CD4-positive, alpha-beta memory T cell (primary cell): Measurements from ENCODE around the gene KRT3. TPM values are rescaled to one million over a fixed set of nuclear protein-coding genes. Genes with fewer than 3 reads are reported as not detected.
A peak's percentile ranks its signal among the peaks of the same experiment; 100 is the strongest.
"Not testable (repeated sequence)": the region's sequence is repeated elsewhere in the genome, so short reads cannot be mapped to it uniquely, and the experiment has no call there.

ENCODE experiments used
- CTCF ChIA-PET: fragments of 350-600 bp; sonication (Branson Sonifier 250); formaldehyde crosslinking; loops from one replicate; lab custom pipeline; 2021; ENCODE audit warnings: inconsistent platforms; ENCODE audit not compliant: partially characterized antibody; lab: Charles Lee
- POLR2A ChIA-PET: fragments of 350-600 bp; sonication (Branson Sonifier 250); formaldehyde crosslinking; loops from one replicate; lab custom pipeline; 2021; ENCODE audit not compliant: partially characterized antibody; lab: Charles Lee
- DNase-seq, 5 donors: peaks; one replicate each; pipeline versions ENCODE4 v3.0.0 to v3.0.0-alpha.2; 2020 to 2022; ENCODE audit warnings: mixed read lengths in 1 of 5
- H3K27ac ChIP-seq: one replicate; pipeline ENCODE4 v1.7.0; 2013; ENCODE audit warnings: low read depth, low read length
- H3K27me3 ChIP-seq: 2 replicates; pipeline ENCODE4 v1.7.0; 2013; ENCODE audit warnings: mild to moderate bottlenecking, low read length, moderate library complexity; ENCODE audit not compliant: insufficient read depth
- H3K36me3 ChIP-seq: 2 replicates; pipeline ENCODE4 v1.7.0; 2013; ENCODE audit warnings: mild to moderate bottlenecking, low read length, moderate library complexity; ENCODE audit not compliant: insufficient read depth
- H3K4me1 ChIP-seq: 2 replicates; pipeline ENCODE4 v1.7.0; 2013; ENCODE audit warnings: mild to moderate bottlenecking, low read length, moderate library complexity; ENCODE audit not compliant: insufficient read depth
- H3K4me3 ChIP-seq, 2 donors: one replicate each; pipeline ENCODE4 v1.7.0; 2013; ENCODE audit warnings: low read length in 2 of 2, mild to moderate bottlenecking in 1 of 2
- H3K9me3 ChIP-seq, 2 donors: one replicate each; pipeline ENCODE4 v1.7.0; 2013; ENCODE audit warnings: low read length in 2 of 2, control low read depth in 1 of 2; ENCODE audit not compliant: control insufficient read depth in 1 of 2
- H3K27ac Mint-ChIP-seq, 7 donors: one replicate each; pipeline ENCODE4 v1.8.0; 2020 to 2021; ENCODE audit warnings: mixed read lengths in 7 of 7, mild to moderate bottlenecking in 6 of 7, inconsistent platforms in 3 of 7, moderate library complexity in 3 of 7
- H3K27me3 Mint-ChIP-seq, 2 donors: one replicate each; pipeline ENCODE4 v1.8.0; 2020 to 2021; ENCODE audit warnings: mixed read lengths in 2 of 2
- H3K36me3 Mint-ChIP-seq, 2 donors: one replicate each; pipeline ENCODE4 v1.8.0; 2020 to 2021; ENCODE audit warnings: mixed read lengths in 2 of 2, inconsistent platforms in 1 of 2, mild to moderate bottlenecking in 1 of 2
- H3K4me1 Mint-ChIP-seq, 4 donors: one replicate each; pipeline ENCODE4 v1.8.0; 2020 to 2021; ENCODE audit warnings: mixed read lengths in 4 of 4, mild to moderate bottlenecking in 1 of 4
- H3K4me3 Mint-ChIP-seq, 8 donors: one replicate each; pipeline ENCODE4 v1.8.0; 2020 to 2021; ENCODE audit warnings: mixed read lengths in 8 of 8, mild to moderate bottlenecking in 7 of 8, moderate library complexity in 6 of 8, inconsistent platforms in 3 of 8
- H3K9me3 Mint-ChIP-seq, 8 donors: one replicate each; pipeline ENCODE4 v1.8.0; 2020 to 2021; ENCODE audit warnings: mixed read lengths in 8 of 8, mild to moderate bottlenecking in 5 of 8, inconsistent platforms in 3 of 8, moderate library complexity in 1 of 8
- intact Hi-C: fragments of 100-400 bp; cut with micrococcal nuclease; formaldehyde crosslinking; loops from one replicate; pipeline ENCODE4 v1.15.1; 2023
- polyA plus RNA-seq, 2 donors: library from polyadenylated mRNA; unstranded; fragments of 300-500 nt; fragmentation: Illumina TruSeq; gene quantifications; one replicate each; pipeline ENCODE4 v1.2.3, GENCODE V29; 2021
- total RNA-seq, 2 experiments: library from RNA; stranded (reverse); gene quantifications; one replicate each; pipeline ENCODE4 v1.2.3, GENCODE V29; 2021

The KRT3 gene
- total and polyA plus RNA-seq, 4 experiments from 2014 or later, result not detected

DNA sequence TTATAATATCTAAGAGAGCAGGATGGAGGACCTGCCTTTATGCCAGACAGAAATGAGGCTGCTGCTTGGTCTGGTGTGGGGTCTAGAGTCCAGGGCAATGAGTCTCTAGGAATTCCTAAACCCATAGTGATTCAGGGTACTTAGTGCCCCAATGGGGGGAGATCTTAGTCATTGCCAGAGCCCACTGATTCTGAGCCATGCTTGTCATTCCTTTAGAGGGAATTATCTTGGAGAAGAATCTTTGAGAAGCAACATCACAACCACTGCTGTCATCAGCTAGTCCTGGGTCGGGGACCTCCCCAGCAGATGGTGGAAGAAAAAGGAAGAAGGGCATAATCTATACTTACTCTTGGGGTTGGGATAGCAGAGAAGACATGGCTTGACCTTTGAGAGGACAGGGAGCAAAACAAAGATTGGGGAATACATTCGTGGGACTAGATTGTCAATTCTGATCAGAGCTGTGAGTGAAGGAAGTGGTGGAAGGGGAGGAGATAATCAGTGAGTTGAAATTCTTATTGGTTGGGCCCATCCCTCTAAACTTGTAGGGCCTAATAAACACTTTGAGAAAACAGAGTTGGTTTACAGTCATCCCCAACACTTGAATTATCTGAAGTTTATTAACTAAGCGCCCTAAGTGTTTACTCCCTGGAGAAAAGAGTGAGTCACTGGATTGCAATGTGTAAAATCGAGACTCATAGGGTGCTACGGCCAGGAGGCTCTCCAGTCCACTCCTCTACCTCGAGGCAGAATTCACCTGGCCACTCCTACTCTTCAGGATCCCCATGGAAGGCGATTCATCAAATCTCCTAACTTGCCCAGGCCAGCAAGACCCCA, 3.0 kb upstream of the KRT3 start:
- H3K27ac Mint-ChIP-seq, result no peak overlapping the region
- no peak for DNase-seq
- POLR2A ChIA-PET, result no interaction called here

DNA sequence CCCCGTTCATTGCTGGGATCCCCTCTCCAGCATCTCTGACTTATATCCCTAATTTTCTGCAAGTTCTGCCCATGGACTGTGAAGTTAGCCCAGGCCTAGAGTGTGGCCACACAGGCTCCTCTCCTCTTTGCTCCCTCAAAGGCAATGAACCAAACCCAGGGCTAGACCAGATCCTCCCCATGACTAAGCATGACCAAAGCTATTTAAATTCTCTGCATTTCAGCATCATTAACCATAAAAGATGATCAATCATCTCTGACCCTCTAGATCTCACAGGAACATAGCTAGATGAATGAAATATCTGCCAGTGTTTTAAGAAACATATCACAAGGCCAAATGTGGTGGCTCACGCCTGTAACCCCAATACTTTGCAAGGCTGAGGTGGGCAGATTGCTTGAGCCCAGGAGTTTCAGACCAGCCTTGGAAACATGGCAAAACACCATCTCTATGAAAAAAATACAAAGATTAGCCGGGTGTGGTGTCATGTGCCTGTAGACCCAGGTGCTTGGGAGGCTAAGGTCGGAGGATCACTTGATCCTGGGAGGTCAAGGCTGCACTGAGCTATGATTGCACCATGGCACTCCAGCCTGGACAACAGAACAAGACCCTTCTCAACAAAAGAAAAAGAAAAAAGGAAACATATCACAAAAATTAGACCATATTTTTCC, 2.2 kb upstream of the KRT3 start:
- no peaks in the 10 kb centered on the region for H3K4me1 Mint-ChIP-seq
- no peaks in the 10 kb centered on the region for H3K4me1 ChIP-seq
- H3K9me3 Mint-ChIP-seq, result peaks cover 0 to 2% (median 0%) of the 10 kb centered on the region in 8 donors
- H3K4me3 ChIP-seq, result no peak overlapping the region
- no peak for DNase-seq
- no peaks in the 10 kb centered on the region for H3K27me3 ChIP-seq
- H3K36me3 Mint-ChIP-seq, result no peaks in the 10 kb centered on the region
- intact Hi-C loops, result no loop called here
- no peak overlapping the region for H3K27ac Mint-ChIP-seq
- CTCF ChIA-PET, result interaction anchor here (1.0 kb wide), 1 partner anchor 10 kb away, joined by 3 read pairs; no protein-coding TSS in a partner anchor
- H3K27ac ChIP-seq, result no peak overlapping the region
- H3K9me3 ChIP-seq, result no peaks in the 10 kb centered on the region
- H3K4me3 Mint-ChIP-seq, result no peak overlapping the region
- peaks cover 5 to 8% of the 10 kb centered on the region in 2 donors for H3K27me3 Mint-ChIP-seq
- H3K36me3 ChIP-seq, result no peaks in the 10 kb centered on the region
- POLR2A ChIA-PET, result no interaction called here

More for the DNA sequence above, 3.0 kb upstream of the KRT3 start:
- H3K27me3 Mint-ChIP-seq, result peaks cover 4 to 5% of the 10 kb centered on the region in 2 donors
- intact Hi-C loops, result no loop called here
- Histone ChIP-seq H3K27ac (no peak overlapping the region), H3K9me3 (no peaks in the 10 kb centered on the region), H3K36me3 (no peaks in the 10 kb centered on the region), H3K27me3 (no peaks in the 10 kb centered on the region), H3K4me3 (no peak overlapping the region), H3K4me1 (no peaks in the 10 kb centered on the region)
- H3K4me3 Mint-ChIP-seq, result no peak overlapping the region
- H3K9me3 Mint-ChIP-seq, result peaks cover 0 to 2% (median 0%) of the 10 kb centered on the region in 8 donors
- H3K36me3 Mint-ChIP-seq, result no peaks in the 10 kb centered on the region
- CTCF ChIA-PET, result interaction anchor here (1.0 kb wide), 1 partner anchor 9 kb away, joined by 3 read pairs; no protein-coding TSS in a partner anchor
- H3K4me1 Mint-ChIP-seq, result no peaks in the 10 kb centered on the region

DNA sequence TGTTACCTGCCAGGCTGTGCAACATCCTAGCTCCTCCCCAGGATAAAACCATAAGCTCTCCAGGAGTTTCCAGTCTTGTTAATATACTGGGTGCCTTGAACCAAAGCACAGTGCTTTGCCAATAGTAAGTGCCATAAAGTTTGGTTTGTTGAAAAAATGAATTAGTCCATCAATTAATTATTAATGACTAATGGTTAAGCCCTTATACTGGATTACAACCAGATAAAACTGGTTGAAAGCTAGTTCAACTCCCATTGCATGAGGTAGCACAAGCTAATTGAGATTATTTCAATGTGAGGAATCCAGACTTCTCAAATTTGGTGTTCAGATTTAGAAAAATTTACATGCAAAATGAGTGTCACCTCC, 1.6 kb upstream of the KRT3 start:
- Mint-ChIP-seq H3K36me3 (no peaks in the 10 kb centered on the region), H3K27me3 (peaks cover 5 to 8% of the 10 kb centered on the region in 2 donors), H3K4me3 (no peak overlapping the region), H3K9me3 (peaks cover 0 to 2% (median 0%) of the 10 kb centered on the region in 8 donors), H3K27ac (no peak overlapping the region), H3K4me1 (no peaks in the 10 kb centered on the region)
- H3K36me3 ChIP-seq, result no peaks in the 10 kb centered on the region
- no peak overlapping the region for H3K27ac ChIP-seq
- no peaks in the 10 kb centered on the region for H3K9me3 ChIP-seq
- H3K27me3 ChIP-seq, result no peaks in the 10 kb centered on the region
- ChIA-PET CTCF (no interaction called here), POLR2A (no interaction called here)
- no peaks in the 10 kb centered on the region for H3K4me1 ChIP-seq
- intact Hi-C loops, result no loop called here
- no peak for DNase-seq
- H3K4me3 ChIP-seq, result no peak overlapping the region

DNA sequence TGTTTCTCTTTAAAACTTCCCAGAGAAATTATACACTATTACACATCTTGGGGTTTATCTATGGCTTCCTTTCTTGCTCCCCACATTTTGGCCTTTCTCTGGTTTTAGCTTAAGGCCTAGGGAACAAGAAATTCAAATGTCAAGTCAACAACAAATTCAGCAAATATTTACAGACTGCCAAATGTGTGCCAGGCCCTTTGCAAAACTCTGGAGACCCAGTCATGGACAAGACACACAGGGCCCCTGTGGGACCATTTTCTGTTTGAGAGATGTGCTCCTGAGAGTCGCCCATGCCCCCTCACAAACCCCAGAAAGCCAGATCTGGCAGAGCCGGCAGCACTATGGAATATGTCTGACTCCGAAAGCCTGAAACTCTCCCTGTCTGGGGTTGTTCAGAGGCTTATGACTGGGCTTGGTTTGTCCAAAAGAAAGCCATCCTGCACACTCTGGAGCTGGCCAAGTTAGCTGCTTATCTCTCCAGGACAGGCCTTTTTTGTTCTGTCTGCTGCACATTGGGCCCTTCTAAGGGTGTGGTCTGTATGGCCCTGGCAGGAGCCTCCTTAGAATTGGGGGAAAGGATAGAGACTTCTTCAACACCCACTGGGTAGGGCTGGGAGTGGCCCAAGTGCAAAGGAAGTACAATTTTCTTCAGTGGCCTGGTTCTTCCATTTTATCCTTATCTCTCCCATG, 1.1 kb upstream of the KRT3 start:
- no peak overlapping the region for H3K27ac Mint-ChIP-seq
- POLR2A ChIA-PET, result no interaction called here
- Histone ChIP-seq H3K36me3 (no peaks in the 10 kb centered on the region), H3K27ac (no peak overlapping the region), H3K27me3 (no peaks in the 10 kb centered on the region), H3K4me1 (no peaks in the 10 kb centered on the region), H3K4me3 (no peak overlapping the region), H3K9me3 (no peaks in the 10 kb centered on the region)
- intact Hi-C loops, result no loop called here
- DNase-seq, result no peak
- H3K27me3 Mint-ChIP-seq, result peaks cover 3 to 8% of the 10 kb centered on the region in 2 donors
- no peaks in the 10 kb centered on the region for H3K4me1 Mint-ChIP-seq
- H3K9me3 Mint-ChIP-seq, result peaks cover 0 to 2% (median 0%) of the 10 kb centered on the region in 8 donors
- no peak overlapping the region for H3K4me3 Mint-ChIP-seq
- no peaks in the 10 kb centered on the region for H3K36me3 Mint-ChIP-seq
- CTCF ChIA-PET, result no interaction called here

DNA sequence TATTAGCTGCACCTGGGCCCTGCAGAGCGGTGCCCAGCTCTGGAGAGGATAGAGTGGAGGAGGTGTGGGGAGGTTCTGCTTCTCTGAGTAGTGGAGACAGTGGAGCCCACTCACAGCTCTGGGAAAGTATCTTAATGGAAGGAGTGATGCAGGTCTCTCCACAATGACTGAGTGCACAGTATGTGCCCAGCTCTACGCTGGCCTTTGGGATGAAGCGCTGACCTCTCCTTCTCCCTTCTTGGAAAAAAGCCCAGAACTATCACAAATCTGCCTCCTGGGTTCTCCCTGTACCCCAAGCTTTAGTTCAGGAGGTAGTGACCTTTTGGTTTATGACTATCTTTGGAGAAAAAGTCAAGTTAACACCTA, 495 bp upstream of the KRT3 start:
- no peaks in the 10 kb centered on the region for H3K4me1 Mint-ChIP-seq
- H3K36me3 ChIP-seq, result no peaks in the 10 kb centered on the region

GRCh38 chr12:52795332-52795674, 614 bp downstream of the KRT3 start:
- H3K27ac Mint-ChIP-seq, intact Hi-C loops, DNase-seq, H3K9me3 ChIP-seq, H3K4me3 ChIP-seq, H3K4me1 Mint-ChIP-seq, POLR2A ChIA-PET, H3K36me3 Mint-ChIP-seq, H3K36me3 ChIP-seq, H3K27me3 ChIP-seq, H3K27ac ChIP-seq, H3K9me3 Mint-ChIP-seq, CTCF ChIA-PET, H3K4me1 ChIP-seq: not testable (repeated sequence)
- Mint-ChIP-seq H3K27me3 (peaks cover 11 to 16% of the 10 kb centered on the region in 2 donors), H3K4me3 (peak overlapping the region in 1 of 8 donors; percentile 32)

More for the DNA sequence above, 495 bp upstream of the KRT3 start:
- Mint-ChIP-seq H3K27ac (no peak overlapping the region), H3K27me3 (peaks cover 5 to 11% of the 10 kb centered on the region in 2 donors), H3K4me3 (no peak overlapping the region), H3K9me3 (peaks cover 0 to 2% (median 0%) of the 10 kb centered on the region in 8 donors), H3K36me3 (no peaks in the 10 kb centered on the region)
- H3K4me1 ChIP-seq, result no peaks in the 10 kb centered on the region
- no peaks in the 10 kb centered on the region for H3K9me3 ChIP-seq
- H3K4me3 ChIP-seq, result no peak overlapping the region
- H3K27ac ChIP-seq, result no peak overlapping the region
- no peak for DNase-seq
- H3K27me3 ChIP-seq, result no peaks in the 10 kb centered on the region
- ChIA-PET POLR2A (no interaction called here), CTCF (no interaction called here)
- intact Hi-C loops, result no loop called here
